Thoracic aorta (tissue), 2 donors: Measurements from ENCODE around the gene PIGB. TPM values are rescaled to one million over a fixed set of nuclear protein-coding genes. Genes with fewer than 3 reads are reported as not detected.

Source experiments
- ATAC-seq: fragments of 150-250 bp; one replicate; pipeline ENCODE4 v1.8.0; 2017; ENCODE audit warnings: low read depth; ENCODE audit not compliant: insufficient number of reproducible peaks, low FRiP score
- DNase-seq: peaks from one replicate; pipeline ENCODE4 v3.0.0-alpha.2; 2020; ENCODE audit warnings: low spot score
- H3K27ac ChIP-seq, 2 donors: fragments of 200-600 bp; sonication (generic); 1 replicate in 1 of 2; 2 replicates in 1 of 2; pipeline ENCODE4 v1.5.1; 2016; ENCODE audit warnings: mild to moderate bottlenecking in 2 of 2, moderate library complexity in 2 of 2
- H3K27me3 ChIP-seq: fragments of 200-600 bp; sonication (generic); replicated peaks from 2 replicates; pipeline ENCODE4 v1.6.0; 2016; ENCODE audit warnings: mild to moderate bottlenecking; ENCODE audit not compliant: insufficient read depth
- H3K36me3 ChIP-seq: fragments of 200-600 bp; sonication (generic); one replicate; pipeline ENCODE4 v1.5.1; 2016
- H3K4me1 ChIP-seq, 2 donors: fragments of 200-600 bp; sonication (generic); 1 replicate in 1 of 2; 2 replicates in 1 of 2; pipeline versions ENCODE4 v1.5.1 to v1.6.0; 2016; ENCODE audit warnings: low read depth in 2 of 2, mild to moderate bottlenecking in 1 of 2; ENCODE audit not compliant: control insufficient read depth in 1 of 2
- H3K4me3 ChIP-seq: fragments of 200-600 bp; sonication (generic); 2 replicates; pipeline ENCODE4 v1.5.1; 2016; ENCODE audit warnings: mild to moderate bottlenecking
- H3K9me3 ChIP-seq: fragments of 200-600 bp; sonication (generic); 2 replicates; pipeline ENCODE4 v1.5.1; 2016
- CTCF ChIP-seq: fragments of 200-600 bp; sonication (generic); IDR thresholded peaks from one replicate; pipeline ENCODE4 v1.5.1; 2019; ENCODE audit warnings: antibody characterized with exemption
- total RNA-seq, 2 donors: library from RNA; depleted of rRNA; stranded (reverse); fragments of >200 nt; gene quantifications; one replicate each; pipeline versions ENCODE4 v1.1.0 to v1.2.3, GENCODE V29; 2016

Gene PIGB
- total RNA-seq, 2 donors from 2014 or later: 6.6 to 26.7 TPM

GRCh38 chr15:55379095-55379494 lies 60.1 kb downstream of the PIGB start:
- DNase-seq (no peak), ATAC-seq (no peak)
- TF ChIP-seq CTCF: no peak
- Histone ChIP-seq H3K36me3 (peaks cover 24% of the 10 kb centered on the region), H3K4me3 (no peak overlapping the region), H3K9me3 (no peaks in the 10 kb centered on the region), H3K27me3 (no peaks in the 10 kb centered on the region), H3K4me1 (no peaks in the 10 kb centered on the region), H3K27ac (no peak overlapping the region)

GRCh38 chr15:55381595-55381994 lies 62.6 kb downstream of the PIGB start:
- Histone ChIP-seq H3K4me1 (no peaks in the 10 kb centered on the region), H3K9me3 (no peaks in the 10 kb centered on the region), H3K36me3 (peaks cover 27% of the 10 kb centered on the region), H3K4me3 (no peak overlapping the region), H3K27ac (no peak overlapping the region), H3K27me3 (no peaks in the 10 kb centered on the region)
- DNase-seq: no peak
- no peak for ATAC-seq
- TF ChIP-seq CTCF: no peak

GRCh38 chr15:55383687-55384086 lies 64.7 kb downstream of the PIGB start:
- no peak for TF ChIP-seq CTCF
- peaks cover 30% of the 10 kb centered on the region for H3K36me3 ChIP-seq
- ATAC-seq (no peak), DNase-seq (no peak)
- H3K27me3 ChIP-seq: no peaks in the 10 kb centered on the region
- no peak overlapping the region for H3K4me3 ChIP-seq
- no peak overlapping the region for H3K27ac ChIP-seq
- H3K9me3 ChIP-seq: no peaks in the 10 kb centered on the region
- H3K4me1 ChIP-seq: no peaks in the 10 kb centered on the region

GRCh38 chr15:55387027-55387426 lies 68.0 kb downstream of the PIGB start:
- no peak for TF ChIP-seq CTCF
- peaks cover 22% of the 10 kb centered on the region for H3K36me3 ChIP-seq
- no peak overlapping the region for H3K4me3 ChIP-seq
- no peaks in the 10 kb centered on the region for H3K9me3 ChIP-seq
- no peaks in the 10 kb centered on the region for H3K27me3 ChIP-seq
- DNase-seq: no peak
- no peaks in the 10 kb centered on the region for H3K4me1 ChIP-seq
- ATAC-seq: no peak
- no peak overlapping the region for H3K27ac ChIP-seq

GRCh38 chr15:55389264-55389607 lies 70.2 kb downstream of the PIGB start:
- Histone ChIP-seq H3K27ac (no peak overlapping the region), H3K9me3 (no peaks in the 10 kb centered on the region), H3K4me3 (no peak overlapping the region), H3K4me1 (no peaks in the 10 kb centered on the region), H3K36me3 (peaks cover 11% of the 10 kb centered on the region), H3K27me3 (no peaks in the 10 kb centered on the region)
- ATAC-seq (no peak), DNase-seq (no peak)
- no peak for TF ChIP-seq CTCF
